Measurements from ENCODE around the gene PTER.
A peak's percentile ranks its signal among the peaks of the same experiment; 100 is the strongest.

The PTER gene

DNA sequence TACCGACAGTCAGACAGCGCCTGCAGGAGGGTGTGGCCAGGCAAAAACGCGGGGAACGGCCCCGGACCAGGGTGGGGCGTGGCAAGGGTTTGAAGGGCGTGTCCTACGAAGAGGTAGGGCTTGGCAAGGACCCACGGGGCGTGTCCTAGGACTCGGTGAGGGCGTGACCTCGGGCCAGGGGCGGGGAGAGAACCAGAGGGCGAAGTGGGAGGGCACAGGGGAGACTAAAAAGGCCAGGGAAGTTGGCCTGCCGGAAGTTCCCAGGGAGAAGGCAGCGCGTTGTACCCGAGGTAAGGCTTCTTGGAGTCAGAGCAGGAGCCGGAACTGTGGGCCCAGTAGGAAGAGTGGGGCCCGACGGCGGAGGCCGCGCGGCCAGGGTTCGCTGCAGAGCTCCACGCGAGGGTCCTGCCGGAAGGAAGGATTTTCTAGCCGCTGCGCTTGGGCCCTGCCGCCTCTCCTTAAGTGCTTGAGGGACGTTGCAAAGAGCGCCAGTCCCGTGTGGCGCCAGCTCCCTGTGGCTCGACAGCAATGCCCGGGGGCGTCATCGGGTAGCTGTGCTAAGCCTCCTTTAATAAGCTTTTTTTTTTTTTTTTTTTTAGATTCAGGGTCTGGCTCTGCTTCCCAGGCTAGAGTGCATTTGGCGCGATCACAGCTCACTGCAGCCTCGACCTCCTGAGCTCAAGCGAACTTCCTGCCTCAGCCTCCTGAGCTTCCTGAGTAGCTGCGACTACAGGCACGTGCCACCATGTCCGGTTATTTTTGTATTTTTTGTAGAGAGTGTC lies at the start of gene PTER:
Gene PTER, plus strand, starts transcription at position 253 of the 782 bp plus-strand sequence. CDS start 47,375 bp downstream, outside the sequence.
- peak; percentile 99 for DNase-seq

GRCh38 chr10:16392531-16393069 lies 44.2 kb upstream of the PTER start:
- DNase-seq: no peak

GRCh38 chr10:16393271-16393858 lies 43.4 kb upstream of the PTER start:
- DNase-seq: no peak

GRCh38 chr10:16401416-16401815 lies 35.4 kb upstream of the PTER start:
- no peak for DNase-seq

GRCh38 chr10:16408379-16408778 lies 28.4 kb upstream of the PTER start:
- no peak for DNase-seq

DNA sequence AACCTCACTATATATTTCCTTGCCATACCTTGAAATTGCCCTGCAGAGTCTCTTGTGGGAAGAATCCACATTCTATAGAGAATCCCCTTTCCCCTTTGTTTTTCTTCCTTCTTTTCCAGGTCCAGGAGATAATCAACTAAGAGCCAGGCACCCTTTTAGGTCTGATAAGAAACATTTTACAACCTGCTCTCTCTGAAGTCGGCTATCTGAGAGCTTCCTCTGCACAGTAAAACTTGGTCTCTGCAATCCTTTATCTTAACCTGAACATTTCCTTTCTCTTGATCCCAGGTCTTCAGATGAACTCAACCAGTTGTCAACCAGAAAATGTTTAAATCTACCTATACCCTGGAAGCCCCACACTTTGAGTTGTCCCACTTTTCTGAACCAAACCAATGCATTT lies 19.5 kb upstream of the PTER start:
- no peak for DNase-seq

- no peak for DNase-seq
These were observed 13.2 kb upstream of the PTER start for GRCh38 chr10:16423599-16423998.

GRCh38 chr10:16425449-16425848 lies 11.4 kb upstream of the PTER start:
- DNase-seq: no peak

DNA sequence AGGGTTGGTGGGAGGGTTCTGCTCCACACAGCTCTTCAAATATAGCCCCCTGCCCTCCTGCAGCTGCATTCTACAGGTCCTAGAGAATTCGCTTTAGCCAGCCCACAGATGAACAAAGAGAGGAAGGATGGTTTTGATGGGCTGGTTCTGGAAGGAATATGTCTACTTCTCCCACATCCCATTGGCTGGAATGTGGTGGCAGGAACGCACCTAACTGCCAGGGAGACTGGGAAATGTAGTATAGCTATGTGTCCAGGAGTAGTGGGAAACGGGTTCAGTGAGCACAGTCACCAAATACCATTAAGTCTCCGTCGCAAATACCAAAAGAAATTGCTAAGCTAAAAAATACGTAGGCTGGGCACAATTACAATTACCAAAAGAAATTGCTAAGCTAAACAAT lies 7.3 kb upstream of the PTER start:
- no peak for DNase-seq

DNA sequence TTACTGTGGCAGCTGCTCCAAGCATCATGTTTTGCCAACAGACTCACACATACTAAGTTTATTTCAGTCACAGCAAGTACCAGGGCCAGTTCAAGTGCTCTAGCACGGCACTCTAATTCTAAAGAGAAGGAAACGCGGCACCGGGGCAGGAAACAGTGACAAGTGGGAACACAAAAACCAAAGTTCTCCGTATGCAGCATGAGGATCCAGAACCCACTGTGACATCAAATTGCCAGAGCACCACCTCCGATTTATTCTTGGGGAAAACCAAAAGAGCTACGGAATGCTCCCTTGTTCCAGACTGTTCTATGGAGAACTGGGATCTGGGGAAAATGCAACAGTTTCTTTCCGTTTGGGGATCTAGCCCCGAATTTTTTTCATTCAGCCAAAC lies 448 bp upstream of the PTER start:
- peak; percentile 12 for DNase-seq

- no peak for DNase-seq
These were observed 707 bp downstream of the PTER start for GRCh38 chr10:16437540-16437894.

DNA sequence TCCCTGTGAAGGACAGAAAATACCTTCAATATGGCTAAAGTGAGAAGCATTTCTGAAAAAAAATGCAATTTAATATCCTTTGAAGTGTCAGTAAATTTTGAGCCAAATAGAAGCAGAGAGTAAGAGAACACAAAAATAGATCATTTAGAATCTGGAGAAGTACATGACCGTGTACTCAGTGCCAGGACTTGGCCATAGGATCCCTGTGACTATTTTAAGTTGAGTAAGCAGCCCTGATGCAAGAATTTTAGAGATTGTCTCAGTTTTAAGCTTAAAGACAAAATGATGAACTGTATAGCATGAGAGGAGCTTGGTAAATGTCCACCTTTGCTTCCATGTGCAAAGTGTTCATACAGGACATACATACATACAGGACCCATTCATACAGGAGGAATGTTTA lies 2.5 kb downstream of the PTER start:
- DNase-seq: no peak

- peak; percentile 12 for DNase-seq
These were observed 3.8 kb downstream of the PTER start for GRCh38 chr10:16440396-16441133.

DNA sequence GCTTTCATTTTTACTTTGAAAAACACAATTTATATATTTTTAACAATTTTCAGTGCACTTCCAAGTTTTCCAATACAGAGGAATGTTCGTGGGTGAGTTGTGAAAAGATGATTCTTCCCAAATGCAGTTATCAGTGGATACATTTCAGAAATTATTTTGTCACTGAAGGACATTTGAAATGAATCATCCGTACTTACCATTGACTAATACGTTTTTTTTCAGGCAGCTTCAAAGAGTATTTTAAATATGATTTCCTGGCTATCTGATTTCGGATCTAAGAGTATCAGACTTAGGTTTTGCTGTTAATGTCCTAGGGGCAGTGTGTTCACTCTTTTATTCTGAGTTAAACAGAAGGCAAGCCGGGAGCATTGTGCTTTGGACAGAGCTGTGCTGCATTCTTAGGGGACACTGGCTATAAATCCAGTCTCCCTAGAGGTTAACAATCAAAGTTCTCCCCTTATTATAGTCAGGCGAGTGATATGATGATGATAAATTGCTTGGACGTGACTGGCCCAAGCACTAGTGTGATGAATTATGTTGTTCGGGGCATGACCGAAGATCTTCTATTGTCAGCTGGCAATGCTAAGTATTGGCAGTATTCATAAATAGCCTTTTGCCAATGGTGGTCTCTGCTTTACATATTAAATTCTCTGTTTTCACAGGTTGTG lies 4.5 kb downstream of the PTER start:
- DNase-seq: no peak

GRCh38 chr10:16442914-16443313 lies 6.1 kb downstream of the PTER start:
- no peak for DNase-seq

DNA sequence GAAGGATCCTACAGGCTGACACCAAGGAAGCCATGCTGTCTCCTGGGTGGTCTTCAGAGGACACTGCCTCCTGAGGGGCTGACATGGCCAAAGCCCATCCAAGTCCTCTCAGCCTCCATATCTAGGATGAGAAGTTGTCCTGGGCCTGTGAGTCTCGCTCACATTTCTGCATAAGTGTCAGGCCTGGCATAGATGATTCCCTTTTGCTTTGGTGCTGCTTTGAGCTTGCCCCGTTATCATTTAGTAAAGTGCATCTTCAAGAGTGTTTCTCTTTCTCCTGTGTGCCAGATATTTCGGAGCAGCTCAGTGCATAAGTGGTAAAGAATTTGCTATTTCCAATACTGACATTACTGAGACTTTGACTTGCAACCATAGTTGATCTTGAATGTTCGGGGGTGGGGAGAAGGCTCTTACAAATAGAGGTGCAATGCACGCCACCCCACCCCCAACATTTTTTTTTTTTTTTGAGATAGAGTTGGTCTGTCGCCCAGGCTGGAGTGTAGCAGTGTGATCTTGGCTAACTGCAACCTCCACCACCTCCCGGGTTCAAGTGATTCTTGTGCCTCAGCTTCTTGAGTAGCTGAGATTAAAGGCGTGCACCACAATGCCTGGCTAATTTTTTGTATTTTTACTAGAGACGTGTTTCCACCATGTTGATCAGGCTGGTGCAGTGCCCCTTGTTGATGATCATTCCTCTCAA lies 9.1 kb downstream of the PTER start:
- DNase-seq: no peak

DNA sequence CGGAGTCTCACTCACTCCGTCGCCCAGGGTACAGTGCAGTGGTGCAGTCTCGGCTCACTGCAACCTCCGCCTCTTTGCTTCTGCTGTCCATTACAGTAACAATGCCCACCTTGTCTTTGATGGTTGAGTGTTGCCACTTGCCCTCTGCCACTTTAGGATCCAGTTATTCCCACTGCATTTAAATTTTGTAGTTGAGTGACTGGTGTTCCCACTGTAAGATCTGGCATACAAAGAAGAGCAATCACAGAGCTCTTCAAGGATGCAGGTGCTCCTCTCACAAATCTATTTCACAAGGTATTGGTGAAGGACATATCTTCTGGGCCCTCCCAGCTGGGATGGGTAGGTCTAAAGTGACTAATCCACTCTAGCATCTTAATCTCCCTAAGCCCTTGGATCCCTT lies 12.6 kb downstream of the PTER start:
- DNase-seq: no peak

GRCh38 chr10:16458166-16458955 lies 21.6 kb downstream of the PTER start:
- DNase-seq: no peak

GRCh38 chr10:16459423-16459939 lies 22.7 kb downstream of the PTER start:
- DNase-seq: no peak

- no peak for DNase-seq
These were observed 29.2 kb downstream of the PTER start for GRCh38 chr10:16466001-16466400.

DNA sequence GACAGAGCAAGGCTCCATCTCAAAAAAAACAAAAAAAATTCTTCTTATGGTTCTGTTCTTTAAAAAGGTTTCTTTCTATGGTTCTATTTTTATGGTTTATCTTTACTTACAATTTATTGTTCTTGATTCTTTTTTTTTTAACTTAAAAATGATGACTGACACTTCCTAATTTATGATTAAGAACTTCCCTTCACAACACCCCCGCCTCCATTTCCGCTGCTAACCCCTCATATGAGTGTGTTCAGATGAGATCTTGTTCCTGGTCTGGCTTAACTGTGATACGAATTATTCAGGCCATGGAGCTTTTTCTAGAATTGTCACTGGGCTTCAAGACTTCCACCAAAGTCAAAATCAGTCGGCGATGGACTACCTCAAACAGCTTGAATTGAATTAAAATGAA lies 33.9 kb downstream of the PTER start:
- DNase-seq: peak; percentile 42

DNA sequence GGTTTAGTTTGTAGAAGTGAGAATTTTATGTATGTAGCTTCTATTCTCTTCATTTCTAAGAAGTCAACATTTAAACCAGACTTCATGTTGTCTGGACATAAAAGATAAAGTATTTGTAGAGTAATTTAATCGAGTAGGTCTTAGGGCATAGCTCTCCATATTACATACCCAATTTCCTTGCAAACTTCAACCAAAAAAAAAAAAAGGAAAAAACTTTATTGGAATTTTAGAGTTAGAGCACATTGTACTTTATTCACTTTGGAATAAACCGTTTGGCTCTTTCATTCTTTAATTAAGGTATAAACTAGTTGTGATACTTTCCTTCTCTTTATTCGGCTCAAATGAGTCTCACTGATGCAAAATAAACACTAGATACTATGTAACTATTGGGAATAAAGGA lies 36.0 kb downstream of the PTER start:
- DNase-seq: no peak

All from stimulated activated CD4-positive, alpha-beta T cell treated with anti-CD3 and anti-CD28 coated beads, Interleukin-1b, Interleukin-23, amount 100 ng/mL, for 48 hours (primary cell).